NCI-H146 (cell line): ENCODE data around the gene CD4.
"Not testable (repeated sequence)": the region's sequence is repeated elsewhere in the genome, so short reads cannot be mapped to it uniquely, and the experiment has no call there.

Experiments
- DNase-seq: peaks from one replicate; lab custom pipeline; 2025; lab: John Stamatoyannopoulos, UW

Gene CD4

GRCh38 chr12:6847676-6848075 is 58.3 kb downstream of the CD4 start:
- DNase-seq: no peak

- DNase-seq: no peak
These were observed 60.1 kb downstream of the CD4 start for GRCh38 chr12:6849427-6849826.

- DNase-seq: no peak
These were observed 60.7 kb downstream of the CD4 start for GRCh38 chr12:6849976-6850560.

- DNase-seq: no peak
These were observed 61.4 kb downstream of the CD4 start for GRCh38 chr12:6850796-6851152.

GRCh38 chr12:6851153-6851920 is 62.0 kb downstream of the CD4 start, which contains the start of gene CDCA3:
Gene CDCA3, minus strand, starts transcription at chr12:6851286. Its CDS starts 334 bp downstream, at chr12:6850952.
- peak; percentile 100 for DNase-seq

- peak; percentile 100 for DNase-seq
These were observed 62.8 kb downstream of the CD4 start, which contains the start of gene USP5 for GRCh38 chr12:6851921-6852650. Gene USP5, plus strand, starts transcription at chr12:6852150. Its CDS starts 30 bp downstream, at chr12:6852180.

GRCh38 chr12:6852651-6853354 is 63.5 kb downstream of the CD4 start:
- peak; percentile 68 for DNase-seq

GRCh38 chr12:6853626-6854025 is 64.3 kb downstream of the CD4 start:
- no peak for DNase-seq

- DNase-seq: no peak
These were observed 64.7 kb downstream of the CD4 start for GRCh38 chr12:6854036-6854435.

GRCh38 chr12:6855322-6855721 is 66.0 kb downstream of the CD4 start:
- no peak for DNase-seq

- DNase-seq: no peak
These were observed 69.5 kb downstream of the CD4 start for GRCh38 chr12:6858799-6859198.

GRCh38 chr12:6860116-6860515 is 70.8 kb downstream of the CD4 start:
- no peak for DNase-seq

- DNase-seq: no peak
These were observed 71.6 kb downstream of the CD4 start for GRCh38 chr12:6860942-6861341.

GRCh38 chr12:6861391-6861790 is 72.1 kb downstream of the CD4 start:
- no peak for DNase-seq

- no peak for DNase-seq
These were observed 73.7 kb downstream of the CD4 start for GRCh38 chr12:6863033-6863432.

- no peak for DNase-seq
These were observed 74.4 kb downstream of the CD4 start for GRCh38 chr12:6863586-6864321.

GRCh38 chr12:6865307-6865706 is 76.0 kb downstream of the CD4 start:
- DNase-seq: not testable (repeated sequence)

GRCh38 chr12:6866163-6866919 is 77.0 kb downstream of the CD4 start:
- DNase-seq: peak; percentile 29

GRCh38 chr12:6866920-6867412 is 77.6 kb downstream of the CD4 start:
- DNase-seq: no peak

GRCh38 chr12:6867413-6868210 is 78.3 kb downstream of the CD4 start, which contains the start of gene TPI1:
Gene TPI1, plus strand, starts transcription at chr12:6867531. Its CDS starts 36 bp downstream, at chr12:6867567.
- peak; percentile 91 for DNase-seq
